Posterior vena cava (tissue), 2 donors: ENCODE results near the gene KCNMA1. TPM values are rescaled to one million over a fixed set of nuclear protein-coding genes. Genes with fewer than 3 reads are reported as not detected.

Experiments used
- DNase-seq: peaks from one replicate; pipeline ENCODE4 v3.0.0-alpha.2; 2020; ENCODE audit warnings: low spot score
- intact Hi-C, 2 donors: fragments of 100-400 bp; cut with DNase I; formaldehyde crosslinking; loops; one replicate each; pipeline versions ENCODE4 v1.14.1 to v1.14.2; 2022 to 2023
- total RNA-seq, 2 donors: library from RNA; stranded (reverse); fragmentation: NEBNext Ultra II Directional; extraction: Animal tissue kit (Norgen Biotek cat#: 25700); gene quantifications; one replicate each; pipeline ENCODE4 v1.2.1, GENCODE V29; 2021
- donor health status: DM: yes; HTN: yes; CAD: no.
- donor health status: DM: yes; HTN: yes; CAD: no.

KCNMA1 gene
- total RNA-seq, 2 donors from 2014 or later, result 99.7 to 117 TPM

DNA sequence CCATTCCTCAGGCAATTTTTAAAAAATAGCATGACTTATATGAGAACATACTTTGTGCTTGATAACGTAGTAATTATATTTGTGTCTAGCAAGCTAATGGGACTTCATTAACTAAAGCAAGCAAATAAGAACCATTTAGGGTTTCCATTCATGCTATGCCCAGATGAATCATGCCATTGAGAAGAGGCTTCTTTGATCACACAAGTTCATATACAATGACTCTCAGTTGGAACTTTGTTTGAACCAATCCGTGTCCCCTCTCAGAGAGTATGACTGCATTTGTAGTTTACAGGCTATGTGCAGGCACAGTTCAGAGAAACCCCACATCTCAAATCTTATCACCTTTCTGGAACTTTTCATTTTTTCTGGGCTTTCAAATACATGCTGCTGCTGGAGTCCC is 614.2 kb downstream of the KCNMA1 start:
- intact Hi-C loops, result no loop called here
- no peak for DNase-seq

DNA sequence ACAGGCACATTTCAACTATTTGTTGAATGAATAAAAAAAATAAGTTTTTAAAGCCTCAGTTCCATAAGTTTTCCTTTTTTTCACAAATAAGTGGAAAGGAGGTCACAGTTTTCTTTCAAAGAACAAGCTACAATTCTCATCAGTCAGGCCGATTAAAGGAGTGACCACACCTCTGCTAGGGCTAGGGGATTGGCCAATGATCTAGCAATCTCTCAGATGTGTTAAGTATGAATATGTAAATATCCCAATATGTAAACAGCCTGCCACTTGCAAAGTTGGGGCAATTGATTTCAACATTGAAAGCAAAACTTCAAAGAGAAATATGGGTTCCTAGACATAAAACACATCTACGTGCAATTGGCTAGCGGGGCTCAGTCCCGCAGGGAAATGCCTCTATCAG is 614.9 kb downstream of the KCNMA1 start:
- no peak for DNase-seq
- intact Hi-C loops, result no loop called here

DNA sequence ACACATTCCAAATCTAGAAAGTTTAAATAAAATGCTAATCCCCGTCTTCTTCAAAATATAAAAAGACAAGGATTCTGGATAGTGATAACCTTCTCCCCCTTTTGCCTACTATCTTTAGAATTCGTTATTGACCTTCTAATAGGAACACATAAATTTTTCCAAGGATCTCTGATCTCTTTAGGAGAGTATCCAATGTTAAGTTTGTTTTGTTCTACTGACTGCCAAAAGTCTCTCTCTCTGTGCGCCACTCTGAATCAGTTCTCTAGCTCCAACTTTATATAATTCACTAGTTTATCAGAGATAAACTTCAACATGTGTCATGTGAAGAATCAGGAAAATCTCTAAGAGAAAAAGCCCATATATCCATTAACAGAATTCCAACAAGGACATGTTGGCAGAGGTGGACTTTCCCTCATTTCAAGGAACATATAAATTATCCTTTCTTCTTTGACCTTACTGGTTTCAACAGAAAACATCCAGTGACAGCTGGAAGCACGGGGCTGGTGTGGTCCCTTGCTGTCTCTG is 615.6 kb downstream of the KCNMA1 start:
- DNase-seq, result no peak
- intact Hi-C loops, result no loop called here

DNA sequence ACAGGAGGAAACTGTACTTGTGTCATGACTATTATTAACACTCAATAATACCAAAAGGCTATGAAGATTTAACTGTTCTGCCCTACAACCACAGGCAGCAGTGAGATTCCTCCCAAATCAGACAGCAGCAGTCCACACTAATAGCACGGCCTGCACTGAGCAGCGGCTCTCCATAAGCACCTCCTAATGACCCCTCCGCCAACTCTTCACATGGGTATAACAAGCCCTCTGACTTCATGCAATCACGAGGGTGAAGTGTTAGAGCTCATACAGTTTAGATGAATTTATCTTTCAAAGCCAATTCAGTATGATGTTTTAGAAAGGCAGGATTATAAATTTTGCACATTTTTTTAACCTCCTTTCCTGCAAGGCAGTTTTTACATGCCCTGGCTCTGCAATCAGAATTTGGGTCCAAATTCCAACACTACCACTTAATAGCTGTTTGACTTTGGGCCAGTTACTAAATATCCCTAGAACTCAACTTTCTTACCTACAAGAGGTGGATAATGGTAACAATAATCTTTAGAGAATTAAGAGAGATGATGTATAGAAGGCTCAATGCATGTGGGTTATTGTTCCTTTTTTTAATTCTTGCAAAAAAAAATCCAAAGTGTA is 617.1 kb downstream of the KCNMA1 start:
- no peak for DNase-seq
- intact Hi-C loops, result no loop called here

DNA sequence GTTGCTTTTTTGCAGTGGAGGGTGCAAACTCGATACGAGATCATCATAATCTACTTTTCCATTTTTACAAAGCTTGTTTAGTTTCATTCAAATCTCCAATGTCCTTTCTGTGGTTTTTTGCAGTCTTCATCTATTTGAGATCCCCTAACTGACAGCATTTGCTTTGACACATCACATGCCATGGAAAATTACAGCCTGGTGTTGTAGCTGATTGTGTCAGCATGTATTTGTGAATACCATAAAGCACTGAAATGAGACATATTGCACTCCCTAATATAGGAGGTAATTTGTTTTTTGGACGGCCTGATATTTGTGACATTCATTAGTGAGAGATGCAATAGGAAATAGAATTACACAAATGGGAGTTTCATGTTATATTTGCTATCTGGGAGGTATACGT is 620.8 kb downstream of the KCNMA1 start:
- DNase-seq, result no peak
- intact Hi-C loops, result loop anchor here in 1 of 2 donors (10.0 kb wide), 1 partner anchor 88 kb away; no protein-coding TSS in a partner anchor

DNA sequence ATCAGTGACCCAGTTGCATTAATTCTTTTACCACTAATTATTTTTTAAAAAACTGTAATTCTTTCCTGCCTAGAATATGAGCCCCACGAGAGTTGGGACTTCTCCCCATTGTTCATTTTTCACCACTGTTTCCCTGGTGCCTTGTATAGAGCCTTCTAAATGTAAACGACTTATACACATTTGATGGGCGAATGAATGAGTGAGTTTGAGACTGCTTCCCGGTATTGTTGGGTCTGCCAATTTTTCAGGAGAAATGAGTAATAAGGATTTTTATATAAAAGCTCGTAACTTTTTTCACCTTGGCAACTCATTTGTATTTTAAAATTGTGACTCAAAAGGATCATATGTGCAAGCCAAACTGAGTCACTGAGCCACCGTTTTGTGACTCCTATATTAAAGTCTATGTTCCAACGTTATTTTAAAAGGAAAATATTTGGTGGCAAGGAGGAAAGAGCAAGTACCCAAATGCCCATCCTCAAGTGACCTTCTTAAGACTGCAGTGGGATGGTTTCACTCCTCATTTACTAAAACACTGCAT is 621.3 kb downstream of the KCNMA1 start:
- intact Hi-C loops, result loop anchor here in 1 of 2 donors (10.0 kb wide), 1 partner anchor 88 kb away; no protein-coding TSS in a partner anchor

DNA sequence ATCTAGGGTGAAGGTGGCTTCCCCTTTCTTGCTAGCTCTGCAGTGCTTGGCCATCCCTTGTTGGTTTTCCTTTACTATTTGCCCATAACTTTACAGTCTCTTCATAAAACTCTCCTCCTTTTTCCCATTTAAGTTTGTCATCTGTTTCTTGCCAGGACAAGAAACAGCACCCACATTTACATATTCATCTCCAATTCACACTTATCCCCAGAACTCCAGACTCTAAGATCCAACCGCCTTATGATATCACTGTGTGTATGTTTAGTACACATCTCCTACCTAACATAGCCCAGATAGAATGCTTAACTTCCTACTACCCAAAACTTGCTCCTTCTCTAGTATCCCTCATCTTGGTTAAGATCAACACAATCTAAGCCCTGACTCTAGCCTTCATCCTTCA is 622.2 kb downstream of the KCNMA1 start:
- no peak for DNase-seq
- intact Hi-C loops, result loop anchor here in 1 of 2 donors (10.0 kb wide), 1 partner anchor 89 kb away; no protein-coding TSS in a partner anchor

More for the DNA sequence above, 621.3 kb downstream of the KCNMA1 start:
- no peak for DNase-seq

DNA sequence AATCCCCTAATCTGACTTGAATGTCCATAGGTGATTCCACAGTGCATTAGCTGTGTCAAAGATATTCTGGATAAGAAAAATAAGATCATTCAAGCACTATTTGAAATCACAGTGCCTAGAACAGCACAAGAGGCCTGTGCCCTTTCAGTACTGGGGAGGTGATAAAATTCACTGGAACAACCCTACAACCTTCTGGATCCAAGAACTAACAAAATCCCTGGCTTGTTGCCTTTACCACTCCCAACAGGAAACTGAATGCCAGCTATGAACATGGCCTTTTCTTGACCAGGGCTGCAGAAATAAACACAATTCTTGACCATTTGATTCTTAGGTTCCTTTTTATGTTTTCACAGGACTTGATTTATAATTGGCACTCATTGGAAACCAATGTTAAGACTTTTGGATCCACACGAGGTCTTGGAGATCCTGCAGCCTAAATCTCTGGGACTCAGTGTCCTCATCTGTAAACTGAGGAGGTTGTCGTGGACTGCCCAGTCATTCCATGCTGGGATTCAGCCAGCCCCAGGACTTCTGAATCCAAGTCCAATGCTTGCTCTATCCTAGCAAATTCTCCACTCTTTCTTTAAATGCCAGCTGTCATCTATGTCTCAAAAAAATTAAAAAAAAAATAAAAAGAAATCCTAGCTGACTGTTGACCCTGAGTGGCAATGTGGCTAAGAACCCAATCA is 624.7 kb downstream of the KCNMA1 start:
- no peak for DNase-seq
- intact Hi-C loops, result loop anchor here in 1 of 2 donors (10.0 kb wide), 1 partner anchor 92 kb away; no protein-coding TSS in a partner anchor

DNA sequence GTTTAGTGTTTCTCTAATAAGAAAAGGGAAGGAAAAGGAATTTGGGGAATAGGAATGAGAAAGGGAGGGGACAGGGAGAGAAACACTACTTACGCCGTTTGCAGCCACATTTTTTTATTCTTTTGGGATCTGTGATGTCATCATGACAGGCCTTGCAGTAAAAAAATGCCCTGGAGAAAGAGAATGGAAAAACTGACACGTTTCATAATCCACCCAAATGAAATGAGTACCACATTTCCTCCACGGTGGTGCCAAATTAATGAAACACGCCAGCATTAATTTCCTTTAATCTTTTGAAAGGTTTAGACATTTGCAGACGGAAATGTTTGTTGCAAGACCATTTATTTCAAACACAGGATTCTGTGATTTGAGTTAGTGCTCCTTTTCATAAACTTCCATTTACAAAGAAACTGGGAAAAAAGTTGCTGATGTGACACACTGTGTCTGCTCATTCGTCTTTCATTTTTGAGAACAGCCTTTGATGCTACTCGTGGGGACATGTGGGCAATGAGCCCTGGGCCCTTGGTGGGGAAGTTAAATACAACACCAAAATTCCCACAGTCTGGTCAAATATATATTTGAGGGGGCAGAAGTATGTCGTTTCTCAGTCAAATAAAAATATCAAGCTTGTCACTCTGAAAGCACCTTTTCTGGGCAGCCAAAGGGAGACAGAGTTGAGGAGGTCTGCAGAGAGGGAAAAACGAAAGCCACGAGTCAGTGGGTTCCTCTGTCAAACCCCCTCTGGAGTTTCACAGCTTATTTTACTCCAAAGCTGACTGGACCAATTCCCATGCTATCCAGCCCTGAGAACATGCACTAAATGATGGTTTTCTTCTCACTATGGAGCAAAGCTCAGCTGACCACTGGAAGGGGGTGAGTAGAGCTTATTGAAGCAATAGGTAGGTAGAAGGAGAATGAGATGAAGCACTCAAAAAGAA is 625.5 kb downstream of the KCNMA1 start:
- DNase-seq, result no peak
- intact Hi-C loops, result loop anchor here in 1 of 2 donors (10.0 kb wide), 1 partner anchor 93 kb away; no protein-coding TSS in a partner anchor

DNA sequence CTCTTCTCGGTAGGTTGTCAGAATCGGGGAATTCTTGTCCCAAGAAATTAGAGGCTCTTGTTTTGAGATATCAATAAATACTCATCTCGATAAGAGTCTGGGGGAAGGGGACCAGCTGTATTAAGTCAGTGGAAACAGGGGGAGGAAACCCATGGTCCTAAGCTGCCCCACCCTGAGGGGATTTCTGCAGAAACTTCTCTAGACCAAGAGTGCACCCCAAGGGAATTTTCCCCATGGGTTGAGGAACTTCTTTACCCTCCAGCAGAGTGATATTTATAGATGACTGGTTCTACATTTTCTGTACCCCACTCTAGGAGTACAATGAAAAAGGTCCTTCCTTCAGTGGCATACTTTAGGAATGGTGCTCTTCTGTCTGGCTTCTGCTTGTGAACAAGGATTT is 627.2 kb downstream of the KCNMA1 start:
- DNase-seq, result no peak
- intact Hi-C loops, result loop anchor here (1.0 to 10.0 kb wide), 2 partner anchors 8 to 94 kb away; no protein-coding TSS in a partner anchor

DNA sequence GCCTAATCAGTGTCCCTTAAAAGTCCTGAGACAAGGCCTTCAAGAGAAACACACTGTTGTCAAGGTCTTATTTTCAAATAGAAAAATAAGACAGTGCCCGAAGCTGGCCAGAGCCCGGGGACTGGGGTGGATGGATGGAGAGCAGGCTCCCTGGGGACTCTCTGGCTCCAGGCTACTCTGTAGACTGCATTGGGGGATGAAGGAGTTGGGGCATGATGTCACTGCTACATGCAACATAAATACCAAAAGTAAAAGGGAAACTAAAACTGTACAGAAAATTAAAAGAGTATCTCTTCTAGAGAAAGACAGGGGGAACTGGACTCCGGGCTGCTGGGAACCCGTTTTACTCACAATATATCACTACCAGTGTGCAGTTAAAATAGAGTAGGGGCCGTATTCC is 629.8 kb downstream of the KCNMA1 start:
- no peak for DNase-seq
- intact Hi-C loops, result no loop called here

DNA sequence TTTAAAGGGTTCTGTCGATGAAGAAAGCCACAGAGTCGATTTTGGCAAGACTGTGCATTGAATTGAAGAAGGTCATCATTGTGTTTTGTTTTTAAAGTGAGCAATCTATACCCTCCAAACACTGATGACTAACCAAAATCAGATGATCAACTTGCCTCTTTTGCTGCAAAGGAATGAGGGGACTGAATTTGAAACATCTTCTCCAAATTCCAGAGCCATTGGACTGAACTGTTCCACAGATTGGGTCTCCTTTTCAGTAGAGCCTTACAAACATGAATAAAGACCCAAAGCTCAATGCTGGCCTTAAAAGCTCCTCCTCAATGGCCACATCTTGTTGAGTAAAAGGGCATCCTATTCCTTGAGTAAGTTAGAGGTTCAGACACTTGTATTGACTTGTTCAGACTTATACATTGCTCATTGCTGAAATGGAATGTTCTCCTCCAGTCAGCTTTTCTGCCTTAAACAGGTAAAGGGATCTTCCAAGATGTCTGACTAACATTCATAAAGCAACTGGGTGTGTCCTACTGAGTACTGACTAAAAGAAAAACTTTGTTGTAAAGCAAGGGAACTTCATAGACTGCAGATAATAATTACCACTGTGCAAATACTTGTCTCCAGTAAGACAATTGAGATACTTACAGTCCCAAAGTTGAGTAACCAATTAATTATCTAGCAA is 630.6 kb downstream of the KCNMA1 start:
- intact Hi-C loops, result no loop called here
- DNase-seq, result no peak

DNA sequence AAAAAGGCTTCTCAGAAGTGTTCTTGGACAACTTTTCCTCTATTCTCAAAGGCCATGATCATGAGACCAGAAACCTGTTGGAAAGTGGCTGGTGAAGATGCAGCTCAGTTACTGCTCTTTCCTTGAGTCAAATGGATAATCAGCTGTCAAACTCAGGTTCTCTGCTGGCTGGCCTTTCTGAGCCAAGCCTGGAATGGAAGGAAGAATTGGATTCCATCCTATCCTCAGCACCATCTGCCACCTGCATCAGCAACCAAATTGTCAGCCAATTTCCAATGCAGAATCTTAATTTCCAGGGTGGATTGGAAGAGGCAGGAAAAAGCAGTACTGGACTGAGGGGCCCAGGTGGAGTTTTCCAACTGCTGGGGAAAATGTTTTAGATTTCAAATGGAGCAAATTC is 631.7 kb downstream of the KCNMA1 start:
- DNase-seq, result no peak
- intact Hi-C loops, result no loop called here

DNA sequence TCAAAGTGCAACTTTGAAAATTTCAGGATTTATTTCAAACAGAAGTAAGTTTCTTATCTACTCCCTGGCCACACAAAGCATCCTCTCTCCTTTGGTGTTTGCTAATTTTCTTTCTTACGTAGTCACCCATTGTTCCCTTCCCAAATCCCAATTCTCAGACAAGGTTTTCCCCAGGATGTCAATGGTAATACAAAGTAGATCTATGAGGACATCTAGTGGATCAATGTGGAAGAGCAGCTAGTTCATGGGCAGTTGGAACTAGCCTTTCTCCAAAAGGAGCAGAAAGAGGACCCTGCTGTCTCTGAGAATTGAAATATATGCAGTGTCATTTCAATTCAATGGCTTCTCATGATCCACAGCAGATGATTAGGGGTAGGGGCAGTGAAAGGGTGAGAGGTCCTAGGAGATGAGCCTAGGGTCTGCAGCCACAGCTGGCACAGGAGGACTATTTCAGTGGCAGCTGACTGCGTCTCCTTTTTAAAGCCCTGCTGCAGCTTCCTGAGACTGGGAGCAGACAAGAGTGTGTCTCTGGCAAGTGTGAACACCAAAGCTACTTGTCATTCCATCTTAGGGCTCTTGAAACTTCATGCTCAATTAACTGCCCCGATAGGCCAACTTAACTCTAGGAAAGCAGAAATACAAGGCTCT is 632.6 kb downstream of the KCNMA1 start:
- intact Hi-C loops, result no loop called here
- DNase-seq, result no peak

DNA sequence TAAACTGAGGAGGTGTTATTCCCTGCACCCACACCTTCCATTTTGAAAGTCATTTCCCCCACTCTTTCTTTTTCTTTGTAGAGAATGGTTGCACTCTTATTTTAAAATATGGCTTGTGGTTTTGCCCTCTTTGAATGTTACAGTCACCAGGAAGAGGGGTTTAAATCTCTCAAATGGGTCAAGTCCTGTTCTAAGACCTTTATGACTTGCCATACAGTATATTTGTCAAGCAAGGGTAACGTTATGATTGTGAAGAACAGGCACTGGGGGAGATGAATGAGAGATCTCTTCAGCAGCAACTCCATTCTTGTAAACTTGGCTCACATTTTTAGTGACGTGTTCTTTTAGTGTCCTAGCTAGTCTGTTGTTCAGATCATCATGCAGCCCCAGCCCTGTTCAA is 634.7 kb downstream of the KCNMA1 start:
- intact Hi-C loops, result loop anchor here in 1 of 2 donors (1.0 kb wide), 1 partner anchor 7 kb away; no protein-coding TSS in a partner anchor
- DNase-seq, result no peak

DNA sequence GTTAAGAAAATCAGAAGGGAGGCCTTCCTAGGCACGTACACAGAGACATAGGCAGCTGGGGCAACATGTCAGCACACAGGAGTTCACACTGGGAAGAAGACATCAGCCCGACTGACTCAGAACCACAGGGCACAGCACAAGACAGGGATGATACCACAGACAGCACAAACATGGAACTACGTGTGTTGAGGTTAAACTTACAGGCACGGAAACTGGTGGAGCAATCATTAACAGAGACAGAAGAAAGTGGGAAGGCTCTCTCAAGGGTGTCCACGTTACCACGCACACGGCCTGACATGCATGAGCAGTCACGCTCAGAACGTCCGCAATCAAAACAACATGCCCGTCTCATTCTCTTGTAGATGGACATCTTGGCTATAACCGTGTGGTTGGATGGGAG is 636.4 kb downstream of the KCNMA1 start:
- intact Hi-C loops, result no loop called here
- DNase-seq, result no peak

DNA sequence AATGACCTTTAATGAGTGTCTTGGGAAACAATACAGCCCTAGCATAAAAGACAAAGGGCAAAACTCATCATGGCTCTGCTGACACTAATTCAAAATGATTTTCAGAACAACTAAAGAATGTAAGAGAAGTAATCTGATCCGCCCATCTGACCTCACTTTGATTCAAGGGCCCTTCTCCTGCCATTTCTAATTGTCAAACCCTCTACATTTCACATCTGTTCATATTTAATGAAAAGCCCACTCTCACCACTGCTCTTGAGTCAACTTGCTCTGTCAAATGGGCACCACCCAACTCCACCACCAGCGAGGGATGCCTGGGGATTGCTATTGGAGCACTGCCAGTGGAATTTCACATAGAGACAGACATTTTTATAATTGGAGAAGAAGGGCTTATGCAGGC is 639.2 kb downstream of the KCNMA1 start:
- intact Hi-C loops, result no loop called here
- DNase-seq, result no peak

DNA sequence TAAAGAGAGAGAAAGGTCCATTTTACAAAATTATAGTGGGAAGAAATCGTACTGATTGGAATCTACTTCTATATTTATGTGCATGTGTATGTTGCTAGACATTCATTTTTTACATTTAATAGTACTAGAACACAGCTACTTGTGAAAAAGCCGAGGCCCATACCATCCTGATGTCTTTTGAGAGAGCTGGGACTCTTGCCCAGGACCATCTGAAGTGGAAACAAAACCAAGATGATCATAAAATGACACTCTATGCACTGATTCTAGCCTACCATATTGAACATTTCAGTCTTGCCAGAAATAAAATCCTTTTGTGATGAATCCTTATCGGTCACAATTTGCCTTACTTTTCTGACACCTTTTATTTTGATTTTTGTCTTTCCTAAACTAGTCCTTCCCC is 640.0 kb downstream of the KCNMA1 start:
- no peak for DNase-seq
- intact Hi-C loops, result no loop called here
